ENCODE results near the gene PPA2. TPM values are rescaled to one million over a fixed set of nuclear protein-coding genes. Genes with fewer than 3 reads are reported as not detected.

PPA2 gene
- total RNA-seq, 1 experiment from 2014 or later, result 74.5 TPM

GRCh38 chr4:105472871-105473323 is 965 bp downstream of the PPA2 start:
- Histone ChIP-seq H3K9me3 (ENCODE audit: insufficient read depth, low read depth) (no peaks in the 10 kb centered on the region), H3K27me3 (ENCODE audit: insufficient read depth, low read depth) (no peaks in the 10 kb centered on the region), H3K4me3 (peak overlapping the region; percentile 81), H3K4me2 (peak overlapping the region; percentile 90), H3K79me2 (ENCODE audit: low read depth) (peaks cover 51% of the 10 kb centered on the region), H3K27ac (peak overlapping the region; percentile 84), H3K9me2 (ENCODE audit: insufficient read depth) (no peaks in the 10 kb centered on the region), H3K36me3 (ENCODE audit: low read depth) (peaks cover 10% of the 10 kb centered on the region; the same call in 1 of the 2 replicates), H3F3A (ENCODE audit: insufficient read depth, low read depth) (0 out of 2 replicates have a peak, but pooled peaks cover 3% of the 10 kb centered on the region), H4K20me1 (ENCODE audit: insufficient read depth) (peaks cover 14% of the 10 kb centered on the region), H3K4me1 (replicated peaks; ENCODE audit: insufficient read depth) (peaks cover 16% of the 10 kb centered on the region), H2AFZ (peak overlapping the region; percentile 93)
- DNase-seq, result no peak
- intact Hi-C loops (cut with micrococcal nuclease; ENCODE audit: unreplicated experiment), result loop anchor here (5.0 kb wide), 4 partner anchors 326 to 1476 kb away; partner anchors contain the start of gene TET2
- TSS peak; percentile 67 for BruUV-seq (replicated peaks)
- no peak for TF ChIP-seq CTCF (conservative IDR thresholded peaks at IDR 0.05)
- TF ChIP-seq EZH2 (IDR thresholded peaks at IDR 0.05; ENCODE audit: low read depth), result no peak
- POLR2A ChIA-PET (ENCODE audit: unreplicated experiment), result interaction anchor here (0.5 to 0.7 kb wide), 6 partner anchors 72 to 1699 kb away, joined by 3 to 6 read pairs (median 5); no protein-coding TSS in a partner anchor
- CTCF ChIA-PET, result interaction anchor here (0.5 to 1.6 kb wide), 3 partner anchors 12 to 193 kb away, joined by 7 to 14 read pairs (median 8); no protein-coding TSS in a partner anchor

- no TSS peak for BruUV-seq (replicated peaks)
- CTCF ChIA-PET, result no interaction called here
- Histone ChIP-seq H3K4me1 (replicated peaks; ENCODE audit: insufficient read depth) (peaks cover 16% of the 10 kb centered on the region), H4K20me1 (ENCODE audit: insufficient read depth) (peaks cover 14% of the 10 kb centered on the region), H3F3A (ENCODE audit: insufficient read depth, low read depth) (0 out of 2 replicates have a peak, but pooled peaks cover 3% of the 10 kb centered on the region), H3K4me3 (peak overlapping the region; percentile 81), H3K9me2 (ENCODE audit: insufficient read depth) (no peaks in the 10 kb centered on the region), H3K4me2 (peak overlapping the region; percentile 90), H3K79me2 (ENCODE audit: low read depth) (peaks cover 59% of the 10 kb centered on the region), H3K27ac (0 out of 2 replicates have a peak overlapping the region, but pooled peaks have one; percentile 23), H3K9me3 (ENCODE audit: insufficient read depth, low read depth) (no peaks in the 10 kb centered on the region), H3K27me3 (ENCODE audit: insufficient read depth, low read depth) (no peaks in the 10 kb centered on the region), H3K36me3 (ENCODE audit: low read depth) (peaks cover 10% of the 10 kb centered on the region; the same call in 1 of the 2 replicates), H2AFZ (0 out of 2 replicates have a peak overlapping the region, but pooled peaks have one; percentile 48)
- peak; percentile 69 for TF ChIP-seq CTCF (conservative IDR thresholded peaks at IDR 0.05)
- no peak for TF ChIP-seq EZH2 (IDR thresholded peaks at IDR 0.05; ENCODE audit: low read depth)
- intact Hi-C loops (cut with micrococcal nuclease; ENCODE audit: unreplicated experiment), result loop anchor here (5.0 kb wide), 4 partner anchors 324 to 1474 kb away; partner anchors contain the start of gene TET2
- peak; percentile 41 to 42 for DNase-seq
- POLR2A ChIA-PET (ENCODE audit: unreplicated experiment), result no interaction called here
Observed at GRCh38 chr4:105471566-105472176, 2.2 kb downstream of the PPA2 start.

- CTCF ChIA-PET, result no interaction called here
- Histone ChIP-seq H3K27me3 (ENCODE audit: insufficient read depth, low read depth) (no peaks in the 10 kb centered on the region), H3K4me3 (no peak overlapping the region), H3K4me1 (replicated peaks; ENCODE audit: insufficient read depth) (peaks cover 16% of the 10 kb centered on the region), H3K36me3 (ENCODE audit: low read depth) (peaks cover 10% of the 10 kb centered on the region; the same call in 1 of the 2 replicates), H2AFZ (no peak overlapping the region), H4K20me1 (ENCODE audit: insufficient read depth) (peaks cover 14% of the 10 kb centered on the region), H3K9me3 (ENCODE audit: insufficient read depth, low read depth) (no peaks in the 10 kb centered on the region), H3K4me2 (no peak overlapping the region), H3K27ac (no peak overlapping the region), H3K9me2 (ENCODE audit: insufficient read depth) (no peaks in the 10 kb centered on the region), H3F3A (ENCODE audit: insufficient read depth, low read depth) (0 out of 2 replicates have a peak, but pooled peaks cover 3% of the 10 kb centered on the region), H3K79me2 (ENCODE audit: low read depth) (peaks cover 59% of the 10 kb centered on the region)
- POLR2A ChIA-PET (ENCODE audit: unreplicated experiment), result interaction anchor here (0.6 kb wide), 1 partner anchor 18 kb away, joined by 7 read pairs; no protein-coding TSS in a partner anchor
- TF ChIP-seq CTCF (conservative IDR thresholded peaks at IDR 0.05), result no peak
- no peak for DNase-seq
- intact Hi-C loops (cut with micrococcal nuclease; ENCODE audit: unreplicated experiment), result loop anchor here (5.0 kb wide), 4 partner anchors 323 to 1473 kb away; partner anchors contain the start of gene TET2
- BruUV-seq (replicated peaks), result no TSS peak
Observed at GRCh38 chr4:105470766-105471165, 3.1 kb downstream of the PPA2 start.
